ENCODE measurements around the gene DOCK3.
"Not testable (repeated sequence)": the region's sequence is repeated elsewhere in the genome, so short reads cannot be mapped to it uniquely, and the experiment has no call there.

DOCK3 gene

DNA sequence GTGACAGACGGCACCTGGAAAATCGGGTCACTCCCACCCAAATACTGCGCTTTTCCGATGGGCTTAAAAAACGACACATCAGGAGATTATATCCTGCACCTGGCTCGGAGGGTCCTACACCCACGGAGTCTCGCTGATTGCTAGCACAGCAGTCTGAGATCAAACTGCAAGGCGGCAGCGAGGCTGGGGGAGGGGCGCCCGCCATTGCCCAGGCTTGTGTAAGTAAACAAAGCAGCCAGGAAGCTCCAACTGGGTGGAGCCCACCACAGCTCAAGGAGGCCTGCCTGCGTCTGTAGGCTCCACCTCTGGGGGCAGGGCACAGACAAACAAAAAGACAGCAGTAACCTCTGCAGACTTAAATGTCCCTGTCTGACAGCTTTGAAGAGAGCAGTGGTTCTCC is 524.6 kb downstream of the DOCK3 start:
- not testable (repeated sequence) for DNase-seq (ENCODE audit: low read depth, low spot score)

DNA sequence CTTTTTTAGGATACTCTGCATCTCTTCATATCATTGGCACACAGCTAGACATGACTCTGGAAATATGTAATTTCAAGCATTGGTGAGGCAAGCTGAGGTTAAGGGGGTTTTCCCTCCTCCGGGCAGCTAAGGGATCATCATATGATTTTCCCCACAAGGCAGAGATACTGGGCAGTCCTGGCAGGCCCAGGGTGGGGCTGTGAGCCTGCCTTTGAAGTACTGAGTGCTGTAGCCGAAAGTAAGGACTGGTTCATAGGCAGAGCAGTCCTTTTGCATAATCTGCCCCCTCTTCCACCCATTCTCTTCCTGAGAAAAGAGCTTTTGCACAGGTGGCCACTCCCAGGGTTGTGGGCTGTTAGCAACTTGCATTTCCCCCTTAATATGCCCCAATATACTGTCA is 541.6 kb downstream of the DOCK3 start:
- no peak for DNase-seq (ENCODE audit: low read depth, low spot score)

DNA sequence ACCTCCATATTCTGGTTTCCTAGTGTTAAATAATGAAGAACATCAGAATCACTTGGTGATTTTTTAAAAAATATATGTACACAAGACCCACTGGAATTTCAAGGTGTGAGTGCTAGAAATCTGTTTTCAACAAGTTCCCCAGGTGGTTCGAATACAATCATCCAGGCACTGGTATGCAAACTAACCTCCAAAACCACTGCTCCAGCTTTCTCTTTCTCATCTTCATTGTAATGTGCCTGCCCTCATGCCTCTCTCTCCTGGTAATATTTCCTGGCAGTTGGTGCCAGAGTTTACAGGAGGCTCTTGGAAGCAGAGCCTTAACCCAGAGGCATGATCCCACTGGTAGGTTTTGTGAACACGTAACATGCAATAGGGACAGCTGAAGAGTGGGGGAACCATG is 547.2 kb downstream of the DOCK3 start:
- DNase-seq (ENCODE audit: low read depth, low spot score): no peak

- no peak for DNase-seq (ENCODE audit: low read depth, low spot score)
Measured at GRCh38 chr3:51224283-51224682, 549.6 kb downstream of the DOCK3 start.

DNA sequence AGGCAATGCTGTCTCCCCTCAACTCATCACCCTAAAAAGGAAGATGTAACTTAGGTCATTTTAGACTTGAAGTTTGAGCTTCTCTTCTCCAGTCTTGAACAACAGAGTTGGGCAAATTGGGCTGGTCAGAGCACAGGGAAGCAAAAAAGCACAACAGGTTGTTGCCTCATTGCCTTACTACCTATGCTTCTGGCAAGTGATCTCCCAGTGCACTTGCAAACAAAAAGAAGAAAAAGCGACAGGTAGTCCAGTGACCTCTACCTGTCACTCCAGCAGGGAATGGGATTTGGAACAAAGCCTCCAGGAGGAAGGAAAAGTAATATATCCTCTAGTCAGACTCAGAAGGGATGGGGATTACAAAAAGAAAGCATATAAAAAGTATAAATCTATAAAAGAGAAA is 550.1 kb downstream of the DOCK3 start:
- no peak for DNase-seq (ENCODE audit: low read depth, low spot score)

GRCh38 chr3:51242939-51243338 is 568.2 kb downstream of the DOCK3 start:
- DNase-seq (ENCODE audit: low read depth, low spot score): no peak

DNA sequence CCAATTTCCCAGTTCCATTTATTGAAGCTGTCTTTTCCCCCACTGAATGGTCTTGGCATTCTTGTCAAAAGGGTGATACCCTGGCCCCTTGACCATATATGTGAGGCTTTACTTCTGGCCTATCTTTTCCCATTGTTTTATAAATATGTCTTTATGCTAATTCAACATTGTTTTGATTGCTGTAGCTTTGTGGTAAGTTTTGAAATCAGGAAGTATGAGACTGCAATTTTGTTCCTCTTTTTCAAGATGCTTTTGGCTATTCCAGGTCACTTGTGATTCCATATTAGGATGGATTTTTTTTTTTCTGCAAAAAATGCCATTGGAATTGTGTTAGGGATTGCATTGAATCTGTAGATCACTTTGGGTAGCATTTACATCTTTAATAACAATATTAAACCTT is 569.2 kb downstream of the DOCK3 start:
- DNase-seq (ENCODE audit: low read depth, low spot score): no peak

- no peak for DNase-seq (ENCODE audit: low read depth, low spot score)
Measured at GRCh38 chr3:51245867-51246266, 571.1 kb downstream of the DOCK3 start.

DNA sequence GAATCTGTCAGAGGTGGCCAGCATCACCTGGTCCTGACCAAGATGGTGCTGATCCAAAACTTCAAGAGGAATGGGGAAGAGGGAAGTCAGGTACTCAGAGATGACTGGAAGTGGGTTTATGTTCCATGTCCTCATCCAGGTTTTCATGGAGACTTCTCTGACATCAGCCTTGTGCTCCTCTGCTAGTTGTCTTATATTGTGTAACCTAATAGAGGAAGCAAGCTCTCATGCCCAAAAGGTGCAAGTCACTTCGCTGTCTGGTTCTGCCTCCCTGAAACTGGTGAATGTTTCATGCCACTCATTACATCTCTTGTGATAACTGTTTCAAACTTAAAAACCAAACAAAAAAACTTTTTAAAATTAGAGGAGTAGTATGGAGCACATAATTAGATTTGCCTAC is 583.1 kb downstream of the DOCK3 start:
- DNase-seq (ENCODE audit: low read depth, low spot score): no peak

- not testable (repeated sequence) for DNase-seq (ENCODE audit: low read depth, low spot score)
Measured at GRCh38 chr3:51264166-51264565, 589.4 kb downstream of the DOCK3 start.

DNA sequence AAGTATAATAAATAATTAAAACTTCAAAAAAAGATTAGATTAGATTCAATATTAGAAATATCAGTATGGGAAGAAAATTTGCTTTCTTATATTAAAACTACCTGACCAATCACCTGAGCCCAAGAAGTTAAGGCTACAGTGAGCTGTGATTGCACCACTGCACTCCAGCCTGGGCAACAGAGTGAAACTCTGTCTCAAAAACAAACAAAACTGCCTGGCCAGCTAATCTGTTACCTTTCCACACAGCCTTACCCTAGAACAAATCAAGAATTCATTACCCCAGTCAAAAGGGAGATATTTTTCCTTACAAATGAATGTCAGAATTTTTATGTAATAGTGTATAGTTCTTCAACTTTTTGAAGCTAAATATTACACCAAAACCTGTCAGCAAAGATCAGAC is 593.4 kb downstream of the DOCK3 start:
- no peak for DNase-seq (ENCODE audit: low read depth, low spot score)

- DNase-seq (ENCODE audit: low read depth, low spot score): peak; percentile 2
Measured at GRCh38 chr3:51269466-51269865, 594.7 kb downstream of the DOCK3 start.

DNA sequence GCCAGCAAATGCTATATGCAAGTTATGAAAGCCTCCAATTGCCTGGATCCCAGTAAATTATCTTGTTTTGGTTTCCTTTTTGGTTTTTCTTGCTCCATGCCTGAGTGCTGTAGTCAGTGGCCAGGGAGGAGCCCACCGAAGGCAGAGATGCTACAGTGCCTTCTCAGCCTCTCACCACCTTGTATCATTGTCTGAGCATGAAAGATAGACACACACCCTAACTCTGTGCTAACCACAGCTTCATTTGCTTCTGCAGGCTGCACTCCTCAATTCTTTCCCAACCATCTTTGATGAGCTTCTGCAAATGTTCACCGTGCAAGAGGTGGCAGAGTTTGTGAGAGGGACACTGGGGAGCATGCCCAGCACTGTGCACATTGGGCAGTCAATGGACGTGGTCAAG is 595.8 kb downstream of the DOCK3 start:
- no peak for DNase-seq (ENCODE audit: low read depth, low spot score)

GRCh38 chr3:51271172-51271571 is 596.4 kb downstream of the DOCK3 start:
- no peak for DNase-seq (ENCODE audit: low read depth, low spot score)

DNA sequence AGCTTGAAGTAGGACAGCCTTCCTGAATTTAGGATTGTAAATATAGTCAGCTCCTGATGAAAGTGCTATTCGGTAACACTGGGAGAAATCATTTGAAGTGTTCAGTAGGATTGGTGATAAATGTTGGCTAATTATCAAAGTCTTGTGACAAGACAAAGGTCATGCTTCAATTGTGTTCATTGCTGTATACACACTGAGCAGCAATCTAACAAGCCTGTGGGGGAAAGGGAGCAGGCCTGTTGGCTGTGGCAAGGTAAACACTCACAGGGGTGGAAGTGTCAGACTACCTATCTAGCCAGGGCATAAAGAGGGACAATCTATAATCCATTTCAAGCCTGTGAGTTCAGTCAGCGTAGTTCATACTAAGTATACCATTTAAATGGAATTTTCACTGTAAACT is 599.3 kb downstream of the DOCK3 start:
- DNase-seq (ENCODE audit: low read depth, low spot score): no peak

DNA sequence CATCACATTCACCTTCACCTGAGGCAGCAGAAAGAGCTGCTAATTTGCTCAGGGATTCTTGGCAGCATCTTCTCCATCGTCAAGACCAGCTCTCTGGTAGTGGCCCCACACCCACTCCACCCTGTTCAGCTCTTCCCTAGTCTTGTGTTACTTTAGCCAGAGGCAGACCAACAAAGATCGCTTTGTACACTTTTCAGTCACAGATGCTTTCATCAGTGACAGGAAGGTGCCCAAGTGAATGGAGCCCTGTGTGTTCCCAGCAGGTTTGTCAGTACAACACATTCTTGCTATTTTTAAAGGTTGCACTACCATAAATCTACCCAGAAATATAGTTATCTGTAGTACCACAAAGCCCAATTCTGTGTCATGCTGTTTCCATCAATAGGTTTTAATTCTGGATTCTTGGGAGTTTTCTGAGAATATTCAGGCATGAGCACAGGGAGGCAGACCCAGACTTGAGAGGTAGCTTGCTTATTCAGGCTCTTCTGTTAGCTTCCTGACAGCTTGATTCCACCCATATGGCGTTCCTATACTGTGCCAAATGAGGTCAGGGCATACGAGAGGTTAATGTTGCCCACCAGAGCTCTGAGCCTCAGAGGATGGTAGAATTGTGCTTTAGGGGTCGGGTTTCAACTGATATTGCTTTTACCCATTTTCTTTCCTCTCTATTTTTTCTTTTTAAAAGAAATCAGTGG is 600.5 kb downstream of the DOCK3 start:
- DNase-seq (ENCODE audit: low read depth, low spot score): no peak

GRCh38 chr3:51276046-51276445 is 601.3 kb downstream of the DOCK3 start:
- no peak for DNase-seq (ENCODE audit: low read depth, low spot score)

DNA sequence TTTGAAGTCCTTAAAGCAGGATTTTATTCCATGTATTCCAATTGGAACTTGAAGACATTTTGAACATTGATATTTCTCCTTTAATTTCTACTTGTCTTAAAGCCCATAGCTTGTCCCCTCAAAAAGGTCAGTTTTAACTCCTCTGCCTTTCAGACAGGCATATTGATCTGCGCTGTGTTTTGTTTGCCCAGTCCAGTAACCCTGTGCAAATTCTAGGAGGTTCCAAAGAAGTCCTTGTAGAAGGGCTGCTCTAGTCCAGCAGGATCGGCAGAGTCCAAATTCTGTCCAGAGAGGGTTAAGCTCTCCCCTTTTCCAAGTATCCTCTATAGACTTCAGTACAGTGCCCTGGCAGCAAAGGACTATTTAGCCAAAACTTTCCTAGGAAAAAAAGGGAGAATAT is 604.7 kb downstream of the DOCK3 start:
- DNase-seq (ENCODE audit: low read depth, low spot score): no peak

- no peak for DNase-seq (ENCODE audit: low read depth, low spot score)
Measured at GRCh38 chr3:51280176-51280575, 605.4 kb downstream of the DOCK3 start.

GRCh38 chr3:51282931-51283330 is 608.2 kb downstream of the DOCK3 start:
- DNase-seq (ENCODE audit: low read depth, low spot score): no peak

DNA sequence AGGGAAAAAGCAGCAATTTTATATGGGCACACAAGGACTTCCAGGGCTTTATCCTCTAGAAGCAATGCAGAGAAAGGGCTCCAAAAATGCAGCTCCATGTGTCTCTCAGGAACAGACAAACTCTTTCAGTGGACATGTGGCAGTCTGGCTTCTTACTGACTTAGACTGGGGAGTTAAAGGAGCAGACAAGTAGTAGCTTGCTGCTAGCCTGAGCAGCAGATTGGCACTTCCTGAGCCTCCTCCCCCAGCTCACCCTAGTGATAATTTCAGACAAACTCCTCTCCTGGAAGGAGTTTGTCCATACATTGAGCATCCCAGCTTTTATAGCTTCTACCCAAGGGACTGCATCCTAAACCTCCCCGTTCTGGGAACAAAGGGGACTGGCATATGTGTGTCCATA is 608.7 kb downstream of the DOCK3 start:
- DNase-seq (ENCODE audit: low read depth, low spot score): no peak

GRCh38 chr3:51295625-51296024 is 620.9 kb downstream of the DOCK3 start:
- DNase-seq (ENCODE audit: low read depth, low spot score): no peak

DNA sequence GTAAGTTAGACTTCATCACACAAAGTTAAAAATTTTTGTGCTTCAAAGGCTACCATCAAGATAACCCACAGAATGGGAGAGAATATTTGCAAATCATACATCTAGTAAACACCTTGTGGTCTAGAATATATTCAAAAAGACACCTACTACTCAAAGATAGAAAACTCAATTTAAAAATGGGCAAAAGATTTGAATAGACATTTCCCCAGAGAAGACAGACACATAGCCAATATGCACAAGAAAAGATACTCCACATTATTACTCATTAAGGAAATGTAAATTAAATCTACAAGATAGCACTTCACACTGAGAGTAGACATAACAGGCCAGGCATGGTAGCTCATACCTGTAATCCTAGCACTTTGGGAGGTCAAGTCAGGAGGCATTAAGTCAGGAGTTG is 622.6 kb downstream of the DOCK3 start:
- DNase-seq (ENCODE audit: low read depth, low spot score): no peak

DNA sequence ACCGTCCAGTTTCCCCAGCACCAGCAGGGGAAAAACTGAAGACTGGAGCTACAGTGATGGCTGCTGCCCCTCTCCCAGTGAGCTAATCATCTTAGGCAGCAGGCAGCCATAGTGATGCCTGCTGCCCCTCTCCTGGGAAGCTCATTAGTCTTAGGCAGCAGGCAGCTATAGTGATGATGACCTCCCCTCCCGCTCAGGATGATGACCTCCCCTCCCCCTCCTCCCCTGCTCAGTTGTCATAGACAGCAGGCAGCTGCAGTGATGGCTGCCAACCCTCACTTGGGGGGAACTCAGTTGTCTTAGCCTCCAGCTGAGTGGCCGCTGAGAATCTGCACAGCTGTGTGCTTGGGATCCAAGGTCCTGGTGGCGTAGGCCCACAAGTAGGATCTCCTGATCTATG is 629.5 kb downstream of the DOCK3 start:
- DNase-seq (ENCODE audit: low read depth, low spot score): peak; percentile 12

Data from ELF-1 (cell line).